Measurements from ENCODE around the gene DTNB.

GRCh38 chr2:25528173-25528572 is 145.2 kb downstream of the DTNB start:
- TF ChIP-seq TAF1 (IDR thresholded peaks at IDR 0.05; ENCODE audit: borderline replicate concordance, insufficient read depth, low read length) (no peak), REST (IDR thresholded peaks at IDR 0.05; ENCODE audit: insufficient read depth in 1 of 2, low read depth in 2 of 2, low read length in 2 of 2) (no peak), POLR2AphosphoS5 (IDR thresholded peaks at IDR 0.05; ENCODE audit: low read depth, low read length) (no peak), SIN3A (IDR thresholded peaks at IDR 0.05; ENCODE audit: borderline replicate concordance, insufficient read depth, low read length) (no peak)

Data from PFSK-1 (cell line).